ENCODE measurements around the gene TACC3. TPM values are rescaled to one million over a fixed set of nuclear protein-coding genes. Genes with fewer than 3 reads are reported as not detected.
A peak's percentile ranks its signal among the peaks of the same experiment; 100 is the strongest.

Gene TACC3
- total RNA-seq, 1 donor: 4.0 TPM

DNA sequence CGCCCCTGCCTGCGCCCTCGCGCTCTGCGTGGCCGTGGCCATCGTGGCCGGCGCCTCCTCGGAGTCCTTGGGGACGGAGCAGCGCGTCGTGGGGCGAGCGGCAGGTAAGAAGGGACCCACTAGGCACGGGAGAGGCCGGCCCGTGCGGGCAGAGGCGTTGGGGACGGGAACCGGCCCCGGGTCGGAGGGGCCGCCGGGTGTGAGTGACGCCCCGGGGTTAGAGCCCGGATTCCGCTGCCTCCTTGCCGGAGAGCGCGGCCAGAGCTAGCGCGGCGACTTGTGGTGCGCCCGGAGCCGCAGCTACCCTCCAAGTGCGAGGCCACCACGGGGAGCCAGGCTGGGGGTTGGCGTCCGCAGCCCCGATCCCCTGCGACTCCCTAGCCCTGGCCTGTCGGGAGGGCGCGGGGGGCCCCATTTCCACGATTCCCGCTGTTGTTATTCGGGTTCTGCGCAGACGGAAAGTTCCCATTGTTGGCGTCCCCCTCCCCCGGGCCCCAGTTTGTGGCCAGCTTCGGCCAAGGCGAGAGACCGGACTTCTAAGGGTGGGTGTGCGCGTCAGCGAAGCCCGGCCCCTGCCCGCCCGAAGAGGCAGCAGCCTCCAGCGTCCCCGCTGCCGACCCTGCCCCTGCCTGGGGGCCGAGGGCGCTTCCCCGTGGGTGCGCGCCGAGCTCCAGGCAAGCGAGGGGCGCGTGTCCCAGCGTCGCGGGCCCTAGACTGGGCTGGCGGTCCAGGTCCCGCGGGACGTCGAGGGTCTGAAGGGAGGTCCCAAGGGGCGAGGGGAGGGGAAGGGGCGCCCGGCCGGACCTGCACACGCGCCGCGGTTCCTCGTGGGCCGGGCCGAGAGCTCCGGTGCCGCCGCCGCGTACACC, 72.9 kb downstream of the TACC3 start:
- no peak overlapping the region for H3K27ac ChIP-seq (ENCODE audit: low read depth, low read length)
- H3K4me1 ChIP-seq (ENCODE audit: insufficient read depth, low read length): no peaks in the 10 kb centered on the region
- no peak overlapping the region for H2AFZ ChIP-seq (ENCODE audit: low read length)
- no peaks in the 10 kb centered on the region for H4K20me1 ChIP-seq (ENCODE audit: insufficient read depth, low read length)
- no peak overlapping the region for H3K4me3 ChIP-seq (ENCODE audit: insufficient read depth, low read length)
- no peaks in the 10 kb centered on the region for H3K36me3 ChIP-seq (ENCODE audit: insufficient read depth, low read length)
- no peaks in the 10 kb centered on the region for H3K79me2 ChIP-seq (ENCODE audit: insufficient read depth, low read length)
- H3K4me2 ChIP-seq (ENCODE audit: insufficient read depth, low read length): no peak overlapping the region
- TF ChIP-seq, protein P1, sequence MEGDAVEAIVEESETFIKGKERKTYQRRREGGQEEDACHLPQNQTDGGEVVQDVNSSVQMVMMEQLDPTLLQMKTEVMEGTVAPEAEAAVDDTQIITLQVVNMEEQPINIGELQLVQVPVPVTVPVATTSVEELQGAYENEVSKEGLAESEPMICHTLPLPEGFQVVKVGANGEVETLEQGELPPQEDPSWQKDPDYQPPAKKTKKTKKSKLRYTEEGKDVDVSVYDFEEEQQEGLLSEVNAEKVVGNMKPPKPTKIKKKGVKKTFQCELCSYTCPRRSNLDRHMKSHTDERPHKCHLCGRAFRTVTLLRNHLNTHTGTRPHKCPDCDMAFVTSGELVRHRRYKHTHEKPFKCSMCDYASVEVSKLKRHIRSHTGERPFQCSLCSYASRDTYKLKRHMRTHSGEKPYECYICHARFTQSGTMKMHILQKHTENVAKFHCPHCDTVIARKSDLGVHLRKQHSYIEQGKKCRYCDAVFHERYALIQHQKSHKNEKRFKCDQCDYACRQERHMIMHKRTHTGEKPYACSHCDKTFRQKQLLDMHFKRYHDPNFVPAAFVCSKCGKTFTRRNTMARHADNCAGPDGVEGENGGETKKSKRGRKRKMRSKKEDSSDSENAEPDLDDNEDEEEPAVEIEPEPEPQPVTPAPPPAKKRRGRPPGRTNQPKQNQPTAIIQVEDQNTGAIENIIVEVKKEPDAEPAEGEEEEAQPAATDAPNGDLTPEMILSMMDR (IDR thresholded peaks at IDR 0.05; ENCODE audit: extremely low read depth, low read depth, low read length): no peak
- H3K9me3 ChIP-seq (ENCODE audit: low read depth, low read length): no peaks in the 10 kb centered on the region
- H3K27me3 ChIP-seq (ENCODE audit: insufficient read depth, low read length): peaks cover 41% of the 10 kb centered on the region
- DNase-seq (ENCODE audit: insufficient read length, low spot score, missing footprints): peak; percentile 95

Small RNAs within 50 kb of the gene (small RNA-seq; reads per million reads assigned to genes)
- gene RF00019: not detected

Other genes with a start within 250 kb of the TACC3 start
- gene FAM53A, start 37.2 kb upstream of the TACC3 start, total RNA-seq: 3.8 and 4.3 TPM in 2 replicates
- gene SLBP, start 9.2 kb upstream of the TACC3 start, total RNA-seq: 51.9 and 55.7 TPM in 2 replicates
- 37.1 and 38.0 TPM in 2 replicates for gene TMEM129, start 198 bp upstream of the TACC3 start, total RNA-seq
- gene FGFR3, start 71.8 kb downstream of the TACC3 start, total RNA-seq: 0.29 and 0.36 TPM in 2 replicates
- gene LETM1, start 134.6 kb downstream of the TACC3 start, total RNA-seq: 68.4 and 75.3 TPM in 2 replicates
- 53.0 and 58.6 TPM in 2 replicates for gene NSD2, start 149.9 kb downstream of the TACC3 start, total RNA-seq